Ovary (tissue), 3 donors: ENCODE data around the gene ARHGEF11.

ENCODE experiments used
- CTCF ChIP-seq, 3 donors: fragments of 450-650 bp in 2 of 3; fragments of 200-600 bp in 1 of 3; IDR thresholded peaks; one replicate each; pipeline versions ENCODE4 v1.5.1 to v1.8.0; 2016 to 2022; ENCODE audit warnings: antibody characterized with exemption in 3 of 3, mild to moderate bottlenecking in 1 of 3
- POLR2A ChIP-seq: fragments of 450-650 bp; IDR thresholded peaks from one replicate; pipeline ENCODE4 v1.6.1; 2017; ENCODE audit warnings: antibody characterized with exemption, mild to moderate bottlenecking, moderate library complexity
- donor health status: DM: no; HTN: no; CAD: no.

- TF ChIP-seq POLR2A (no peak), CTCF (IDR thresholded peaks at IDR 0.05) (no peak)
These were observed 96.8 kb downstream of the ARHGEF11 start for GRCh38 chr1:156948708-156949107.
